CD14-positive monocyte (primary cell): ENCODE data around the gene CUX1. TPM values are rescaled to one million over a fixed set of nuclear protein-coding genes. Genes with fewer than 3 reads are reported as not detected.

Experiments used
- DNase-seq, 3 donors: peaks; one replicate each; pipeline ENCODE4 v3.0.0-alpha.2; 2011 to 2022
- H2AFZ ChIP-seq: 2 replicates; pipeline ENCODE4 v1.6.0; 2012; ENCODE audit warnings: mild to moderate bottlenecking, low read depth, low read length, inconsistent platforms; ENCODE audit not compliant: insufficient read depth, poor library complexity, severe bottlenecking
- H3K27ac ChIP-seq, 2 donors: 1 replicate in 1 of 2; 2 replicates in 1 of 2; pipeline ENCODE4 v1.5.1; 2012 to 2013; ENCODE audit warnings: low read length in 2 of 2, control low read depth in 1 of 2, inconsistent platforms in 1 of 2, low read depth in 1 of 2, mild to moderate bottlenecking in 1 of 2
- H3K27me3 ChIP-seq, 2 donors: one replicate each; pipeline versions ENCODE4 v1.6.0 to v1.6.1; 2011 to 2013; ENCODE audit warnings: low read length in 2 of 2; ENCODE audit not compliant: control insufficient read depth in 2 of 2, insufficient read depth in 2 of 2
- H3K36me3 ChIP-seq, 2 donors: replicated peaks in 1 of 2; 1 replicate in 1 of 2; 2 replicates in 1 of 2; pipeline versions ENCODE4 v1.5.1 to v1.6.1; 2012 to 2013; ENCODE audit warnings: low read length in 2 of 2, control low read depth in 1 of 2, inconsistent platforms in 1 of 2, mild to moderate bottlenecking in 1 of 2; ENCODE audit not compliant: insufficient read depth in 2 of 2, control insufficient read depth in 1 of 2
- H3K4me1 ChIP-seq, 2 donors: 1 replicate in 1 of 2; 2 replicates in 1 of 2; pipeline versions ENCODE4 v1.5.1 to v1.6.1; 2012 to 2013; ENCODE audit warnings: low read length in 2 of 2, control low read depth in 1 of 2, inconsistent platforms in 1 of 2, mild to moderate bottlenecking in 1 of 2, moderate library complexity in 1 of 2; ENCODE audit not compliant: insufficient read depth in 2 of 2, control insufficient read depth in 1 of 2
- H3K4me2 ChIP-seq: replicated peaks from 2 replicates; pipeline ENCODE3; 2012; ENCODE audit warnings: low read length, moderate library complexity, mild to moderate bottlenecking; ENCODE audit not compliant: poor library complexity, severe bottlenecking; ENCODE audit errors: extremely low read depth
- H3K4me3 ChIP-seq, 3 experiments: fragments of 200-600 bp in 1 of 3; sonication (generic) in 1 of 3; replicated peaks in 1 of 3; 1 replicate in 2 of 3; 2 replicates in 1 of 3; pipeline ENCODE4 v1.5.1; 2011 to 2013; ENCODE audit warnings: low read length in 3 of 3, mild to moderate bottlenecking in 3 of 3, control low read depth in 2 of 3, low read depth in 2 of 3, inconsistent platforms in 1 of 3, moderate library complexity in 1 of 3
- H3K79me2 ChIP-seq: 2 replicates; pipeline ENCODE4 v1.6.0; 2012; ENCODE audit warnings: mild to moderate bottlenecking, control low read depth, inconsistent platforms, low read length, moderate library complexity; ENCODE audit not compliant: insufficient read depth
- H3K9ac ChIP-seq: 2 replicates; pipeline ENCODE4 v1.6.0; 2017; ENCODE audit warnings: low read length, mild to moderate bottlenecking; ENCODE audit not compliant: insufficient read depth, poor library complexity, severe bottlenecking
- H3K9me3 ChIP-seq, 2 donors: replicated peaks in 1 of 2; 1 replicate in 1 of 2; 2 replicates in 1 of 2; pipeline versions ENCODE4 v1.5.1 to v1.6.1; 2012 to 2013; ENCODE audit warnings: low read length in 2 of 2, control low read depth in 1 of 2; ENCODE audit not compliant: control insufficient read depth in 1 of 2, insufficient read depth in 1 of 2
- H4K20me1 ChIP-seq: 2 replicates; pipeline ENCODE4 v1.6.0; 2012; ENCODE audit warnings: mild to moderate bottlenecking, low read length, control low read depth, moderate library complexity; ENCODE audit not compliant: insufficient read depth
- H3K27ac Mint-ChIP-seq, 7 donors: one replicate each; pipeline ENCODE4 v1.8.0; 2020; ENCODE audit warnings: mild to moderate bottlenecking in 7 of 7, mixed read lengths in 7 of 7, moderate library complexity in 6 of 7, inconsistent platforms in 2 of 7
- H3K27me3 Mint-ChIP-seq, 3 donors: one replicate each; pipeline ENCODE4 v1.8.0; 2021 to 2022; ENCODE audit warnings: low read depth in 3 of 3, mild to moderate bottlenecking in 3 of 3, mixed read lengths in 3 of 3, moderate library complexity in 3 of 3, inconsistent platforms in 1 of 3
- H3K36me3 Mint-ChIP-seq, 2 donors: one replicate each; pipeline ENCODE4 v1.8.0; 2020; ENCODE audit warnings: mixed read lengths in 2 of 2, inconsistent platforms in 1 of 2, mild to moderate bottlenecking in 1 of 2
- H3K4me1 Mint-ChIP-seq: one replicate; pipeline ENCODE4 v1.8.0; 2020; ENCODE audit warnings: mild to moderate bottlenecking, mixed read lengths
- H3K4me3 Mint-ChIP-seq, 2 donors: one replicate each; pipeline ENCODE4 v1.8.0; 2020; ENCODE audit warnings: mild to moderate bottlenecking in 2 of 2, mixed read lengths in 2 of 2, moderate library complexity in 1 of 2
- H3K9me3 Mint-ChIP-seq, 7 donors: one replicate each; pipeline ENCODE4 v1.8.0; 2020 to 2022; ENCODE audit warnings: mixed read lengths in 7 of 7, mild to moderate bottlenecking in 6 of 7, moderate library complexity in 6 of 7, inconsistent platforms in 2 of 7
- CTCF ChIP-seq: fragments of 200-600 bp; IDR thresholded peaks from one replicate; pipeline ENCODE4 v1.8.0; 2022; ENCODE audit warnings: antibody characterized with exemption, mild to moderate bottlenecking
- WGBS: methylation state at CpG from one replicate; pipeline ENCODE4 v1.1.5; 2013; ENCODE audit warnings: missing lambda C conversion rate; ENCODE audit not compliant: insufficient coverage; 5-methylcytosine and 5-hydroxymethylcytosine counted together
- intact Hi-C, 2 donors: fragments of 100-400 bp; cut with micrococcal nuclease; formaldehyde crosslinking; loops; one replicate each; pipeline versions ENCODE4 v1.15.0 to v1.15.1; 2023
- polyA plus RNA-seq, 3 donors: library from polyadenylated mRNA; depleted of rRNA in 1 of 3; unstranded in 2 of 3; stranded (reverse) in 1 of 3; fragments of 300-500 nt in 2 of 3; fragments of >200 nt in 1 of 3; fragmentation: Illumina TruSeq in 2 of 3; gene quantifications; 1 replicate in 2 of 3; 2 replicates in 1 of 3; pipeline ENCODE4 v1.2.3, GENCODE V29; 2012 to 2021

The CUX1 gene
- polyA plus RNA-seq, 3 donors, result 17.6 to 38.0 (median 28.0) TPM

- Histone ChIP-seq H3K4me1 (peaks cover 10 to 13% of the 10 kb centered on the region in 2 donors), H3K36me3 (peaks cover 10 to 31% of the 10 kb centered on the region in 2 donors), H3K9ac (no peak overlapping the region), H3K4me2 (no peak overlapping the region), H3K27me3 (no peaks in the 10 kb centered on the region), H4K20me1 (peaks cover 100% of the 10 kb centered on the region), H2AFZ (no peak overlapping the region), H3K4me3 (no peak overlapping the region), H3K27ac (peak overlapping the region; percentile 20 to 72), H3K79me2 (peaks cover 100% of the 10 kb centered on the region), H3K9me3 (no peaks in the 10 kb centered on the region)
- Mint-ChIP-seq H3K9me3 (peaks cover 0 to 1% (median 0%) of the 10 kb centered on the region in 7 donors), H3K4me1 (peaks cover 35% of the 10 kb centered on the region), H3K36me3 (peaks cover 23 to 59% of the 10 kb centered on the region in 2 donors), H3K27ac (peak overlapping the region; percentile 37 to 84 (median 72)), H3K27me3 (peaks cover 0 to 3% (median 0%) of the 10 kb centered on the region in 3 donors), H3K4me3 (no peak overlapping the region)
- no peak for DNase-seq
- WGBS, result 89% methylated on average over 8 of the region's 11 CpGs
- TF ChIP-seq CTCF, result no peak
- intact Hi-C loops, result no loop called here
Measured at GRCh38 chr7:101828301-101829020, 11.0 kb downstream of the CUX1 start.

- H3K27ac ChIP-seq, result peak overlapping the region in 1 of 2 donors; percentile 72
- H3K36me3 ChIP-seq, result peaks cover 10 to 31% of the 10 kb centered on the region in 2 donors
- 97% methylated on average over 11 of the region's 14 CpGs for WGBS
- H3K27me3 ChIP-seq, result no peaks in the 10 kb centered on the region
- H3K4me1 Mint-ChIP-seq, result peaks cover 27% of the 10 kb centered on the region
- peaks cover 0 to 3% (median 0%) of the 10 kb centered on the region in 3 donors for H3K27me3 Mint-ChIP-seq
- H3K4me3 Mint-ChIP-seq, result no peak overlapping the region
- H3K4me3 ChIP-seq, result no peak overlapping the region
- no peak overlapping the region for H3K9ac ChIP-seq
- peaks cover 100% of the 10 kb centered on the region for H3K79me2 ChIP-seq
- peak overlapping the region in 2 of 7 donors; percentile 54 to 66 for H3K27ac Mint-ChIP-seq
- H3K9me3 Mint-ChIP-seq, result peaks cover 0 to 1% (median 0%) of the 10 kb centered on the region in 7 donors
- no peaks in the 10 kb centered on the region for H3K9me3 ChIP-seq
- H4K20me1 ChIP-seq, result peaks cover 100% of the 10 kb centered on the region
- intact Hi-C loops, result no loop called here
- peaks cover 23 to 59% of the 10 kb centered on the region in 2 donors for H3K36me3 Mint-ChIP-seq
- H3K4me2 ChIP-seq, result no peak overlapping the region
- no peak for DNase-seq
- peaks cover 1 to 5% of the 10 kb centered on the region in 2 donors for H3K4me1 ChIP-seq
- no peak for TF ChIP-seq CTCF
- no peak overlapping the region for H2AFZ ChIP-seq
Measured at GRCh38 chr7:101829374-101829773, 11.9 kb downstream of the CUX1 start.
